Ammon's horn (tissue), 1 donor: ENCODE results near the gene SIK3.
A peak's percentile ranks its signal among the peaks of the same experiment; 100 is the strongest.

Experiments
- DNase-seq: peaks from one replicate; pipeline ENCODE4 v3.0.0-alpha.2; 2016; ENCODE audit warnings: low spot score

Gene SIK3

GRCh38 chr11:116930586-116930985 is 167.6 kb downstream of the SIK3 start:
- DNase-seq: no peak

- peak; percentile 30 for DNase-seq
These were observed 168.1 kb downstream of the SIK3 start for GRCh38 chr11:116930177-116930576.

GRCh38 chr11:116929414-116930090 is 168.7 kb downstream of the SIK3 start:
- no peak for DNase-seq

- no peak for DNase-seq
These were observed 169.4 kb downstream of the SIK3 start for GRCh38 chr11:116928845-116929244.

- no peak for DNase-seq
These were observed 170.0 kb downstream of the SIK3 start for GRCh38 chr11:116928102-116928777.

GRCh38 chr11:116927163-116927974 is 170.9 kb downstream of the SIK3 start:
- DNase-seq: no peak

- DNase-seq: no peak
These were observed 173.2 kb downstream of the SIK3 start for GRCh38 chr11:116925050-116925449.

GRCh38 chr11:116918925-116919655 is 179.1 kb downstream of the SIK3 start:
- DNase-seq: no peak

- no peak for DNase-seq
These were observed 180.6 kb downstream of the SIK3 start for GRCh38 chr11:116917632-116918031.

GRCh38 chr11:116916886-116917285 is 181.3 kb downstream of the SIK3 start:
- DNase-seq: no peak

- DNase-seq: no peak
These were observed 182.2 kb downstream of the SIK3 start for GRCh38 chr11:116916052-116916451.

GRCh38 chr11:116913000-116913399 is 185.2 kb downstream of the SIK3 start:
- DNase-seq: no peak

GRCh38 chr11:116911976-116912734 is 186.1 kb downstream of the SIK3 start:
- no peak for DNase-seq

- no peak for DNase-seq
These were observed 187.4 kb downstream of the SIK3 start for GRCh38 chr11:116910847-116911246.

- DNase-seq: no peak
These were observed 187.8 kb downstream of the SIK3 start for GRCh38 chr11:116910378-116910777.

GRCh38 chr11:116909245-116909644 is 189.0 kb downstream of the SIK3 start:
- no peak for DNase-seq

GRCh38 chr11:116906479-116906878 is 191.7 kb downstream of the SIK3 start:
- DNase-seq: no peak

GRCh38 chr11:116903090-116903489 is 195.1 kb downstream of the SIK3 start:
- DNase-seq: no peak

GRCh38 chr11:116901964-116902688 is 196.1 kb downstream of the SIK3 start:
- DNase-seq: no peak

- no peak for DNase-seq
These were observed 197.0 kb downstream of the SIK3 start for GRCh38 chr11:116901211-116901610.

GRCh38 chr11:116896211-116896610 is 202.0 kb downstream of the SIK3 start:
- DNase-seq: no peak
